ENCODE measurements around the gene RAPGEF2. TPM values are rescaled to one million over a fixed set of nuclear protein-coding genes. Genes with fewer than 3 reads are reported as not detected.
"Not testable (repeated sequence)": the region's sequence is repeated elsewhere in the genome, so short reads cannot be mapped to it uniquely, and the experiment has no call there.

Gene RAPGEF2
- total RNA-seq, 1 donor from 2014 or later, result 251 TPM

GRCh38 chr4:159281771-159282170 lies 178.9 kb downstream of the RAPGEF2 start:
- no peak for DNase-seq

GRCh38 chr4:159282329-159282728 lies 179.4 kb downstream of the RAPGEF2 start:
- no peak for DNase-seq

- DNase-seq, result no peak
Observed at GRCh38 chr4:159282944-159283343, 180.1 kb downstream of the RAPGEF2 start.

GRCh38 chr4:159283696-159284095 lies 180.8 kb downstream of the RAPGEF2 start:
- no peak for DNase-seq

- no peak for DNase-seq
Observed at GRCh38 chr4:159284113-159284512, 181.2 kb downstream of the RAPGEF2 start.

- DNase-seq, result no peak
Observed at GRCh38 chr4:159284733-159285132, 181.9 kb downstream of the RAPGEF2 start.

GRCh38 chr4:159287767-159288166 lies 184.9 kb downstream of the RAPGEF2 start:
- DNase-seq, result no peak

- no peak for DNase-seq
Observed at GRCh38 chr4:159289682-159290081, 186.8 kb downstream of the RAPGEF2 start.

- DNase-seq, result no peak
Observed at GRCh38 chr4:159290321-159291030, 187.6 kb downstream of the RAPGEF2 start.

- no peak for DNase-seq
Observed at GRCh38 chr4:159291176-159291575, 188.3 kb downstream of the RAPGEF2 start.

- DNase-seq, result no peak
Observed at GRCh38 chr4:159292137-159292896, 189.4 kb downstream of the RAPGEF2 start.

- no peak for DNase-seq
Observed at GRCh38 chr4:159293811-159294515, 191.1 kb downstream of the RAPGEF2 start.

- DNase-seq, result no peak
Observed at GRCh38 chr4:159296061-159296460, 193.2 kb downstream of the RAPGEF2 start.

- DNase-seq, result no peak
Observed at GRCh38 chr4:159297091-159297490, 194.2 kb downstream of the RAPGEF2 start.

- no peak for DNase-seq
Observed at GRCh38 chr4:159298502-159298901, 195.6 kb downstream of the RAPGEF2 start.

- DNase-seq, result no peak
Observed at GRCh38 chr4:159303435-159303834, 200.6 kb downstream of the RAPGEF2 start.

- DNase-seq, result no peak
Observed at GRCh38 chr4:159305129-159305528, 202.2 kb downstream of the RAPGEF2 start.

- DNase-seq, result no peak
Observed at GRCh38 chr4:159307929-159308328, 205.1 kb downstream of the RAPGEF2 start.

- DNase-seq, result no peak
Observed at GRCh38 chr4:159308566-159309340, 205.9 kb downstream of the RAPGEF2 start.

- DNase-seq, result no peak
Observed at GRCh38 chr4:159312236-159312635, 209.4 kb downstream of the RAPGEF2 start.

GRCh38 chr4:159315879-159316278 lies 213.0 kb downstream of the RAPGEF2 start:
- not testable (repeated sequence) for DNase-seq

GRCh38 chr4:159317203-159317602 lies 214.3 kb downstream of the RAPGEF2 start:
- DNase-seq, result no peak

Measured in occipital lobe (tissue), 2 donors.